ENCODE data around the gene HSP90AB1.

The HSP90AB1 gene

DNA sequence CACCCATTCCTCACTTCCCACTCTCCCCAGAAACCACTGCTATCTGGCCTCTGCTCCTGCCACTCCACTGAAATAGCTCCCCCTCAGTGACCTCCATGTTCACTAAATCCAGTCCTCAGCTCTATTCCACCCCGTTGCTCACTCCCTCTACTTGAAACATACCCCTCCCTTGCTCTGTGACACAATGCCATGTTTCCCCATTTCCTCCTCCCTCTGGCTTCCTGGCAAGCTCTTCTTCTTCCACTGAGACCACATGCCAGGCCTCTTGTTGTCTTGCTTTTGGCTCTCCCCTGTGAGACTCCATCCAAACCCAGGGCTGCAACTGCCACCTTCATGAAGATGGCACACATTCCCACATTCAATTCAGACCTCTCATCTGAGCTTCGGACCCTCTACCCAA, 37.2 kb downstream of the HSP90AB1 start:
- DNase-seq (ENCODE audit: low read depth in 3 of 3, low spot score in 1 of 3) = no peak

DNA sequence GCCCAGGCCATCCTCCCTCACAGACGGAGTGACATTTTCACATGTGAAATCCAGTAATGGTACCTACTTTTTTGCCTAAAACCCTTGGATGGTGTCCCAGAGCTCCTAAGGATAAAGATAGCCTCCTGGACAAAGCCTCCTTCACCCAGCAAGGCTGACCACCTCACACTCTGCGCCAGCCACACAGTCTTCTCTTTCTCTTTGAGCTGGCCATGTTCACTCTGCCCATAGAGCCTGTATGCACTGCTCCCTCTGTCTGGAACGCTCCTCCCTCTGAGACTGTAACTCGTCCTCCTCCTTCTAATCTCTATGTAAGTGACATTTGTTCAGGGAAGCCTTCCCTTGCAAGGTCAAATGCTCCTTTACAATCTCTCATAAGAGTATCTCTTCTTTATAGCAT, 38.0 kb downstream of the HSP90AB1 start:
- no peak for DNase-seq (ENCODE audit: low read depth in 3 of 3, low spot score in 1 of 3)

DNA sequence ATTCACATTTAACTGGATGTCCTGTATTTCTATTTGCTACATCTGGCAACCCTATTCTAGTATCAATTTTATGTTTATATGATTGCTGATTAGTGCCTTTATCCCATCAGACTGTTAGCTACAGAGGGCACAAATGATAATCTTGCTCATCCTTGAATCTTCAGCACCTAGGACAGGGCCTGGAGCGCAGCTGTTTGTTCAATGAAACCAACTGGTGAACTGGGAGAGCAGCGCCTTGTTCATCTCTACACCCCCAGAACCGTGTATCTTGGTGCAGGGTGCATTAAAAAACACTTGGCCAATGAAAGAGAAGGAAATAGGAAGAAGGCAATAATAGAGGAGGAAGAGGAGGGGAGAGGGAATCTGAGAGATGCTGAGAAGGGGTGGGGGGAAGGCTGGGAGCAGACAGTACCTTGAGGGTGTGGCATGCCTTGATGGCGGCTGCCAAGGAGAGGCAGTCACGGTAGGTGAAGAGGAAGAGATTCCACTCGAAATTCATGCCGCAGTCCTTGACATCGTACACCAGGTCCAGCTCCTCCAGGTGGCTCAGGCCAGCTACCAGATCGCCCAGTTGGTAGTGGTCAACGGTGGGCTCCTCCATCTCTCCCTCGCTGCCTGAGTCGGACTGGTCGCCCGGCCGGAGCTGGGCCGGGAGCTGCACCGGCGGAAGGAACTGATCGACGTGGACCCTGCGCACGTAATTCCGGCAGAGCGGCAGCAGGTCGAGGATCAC, 38.8 kb downstream of the HSP90AB1 start:
- no peak for DNase-seq (ENCODE audit: low read depth in 3 of 3, low spot score in 1 of 3)

DNA sequence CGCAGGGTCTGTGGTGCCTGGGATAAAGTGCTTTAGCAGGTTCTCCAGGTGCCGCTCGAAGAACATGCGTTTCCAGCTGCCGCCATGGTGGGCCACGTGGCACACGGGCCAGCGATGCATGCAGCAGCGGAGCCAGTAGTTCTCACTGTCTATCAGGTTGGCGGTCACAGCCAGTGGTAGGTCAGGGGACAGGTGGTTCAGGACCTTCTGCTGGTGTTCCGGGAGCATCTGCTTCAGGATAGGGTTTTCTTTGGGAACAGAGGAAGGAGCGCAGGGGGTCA, 39.3 kb downstream of the HSP90AB1 start:
- DNase-seq (ENCODE audit: low read depth in 3 of 3, low spot score in 1 of 3) = no peak

- DNase-seq (ENCODE audit: low read depth in 3 of 3, low spot score in 1 of 3) = no peak
Observed at GRCh38 chr6:44286747-44287146, 39.8 kb downstream of the HSP90AB1 start.

DNA sequence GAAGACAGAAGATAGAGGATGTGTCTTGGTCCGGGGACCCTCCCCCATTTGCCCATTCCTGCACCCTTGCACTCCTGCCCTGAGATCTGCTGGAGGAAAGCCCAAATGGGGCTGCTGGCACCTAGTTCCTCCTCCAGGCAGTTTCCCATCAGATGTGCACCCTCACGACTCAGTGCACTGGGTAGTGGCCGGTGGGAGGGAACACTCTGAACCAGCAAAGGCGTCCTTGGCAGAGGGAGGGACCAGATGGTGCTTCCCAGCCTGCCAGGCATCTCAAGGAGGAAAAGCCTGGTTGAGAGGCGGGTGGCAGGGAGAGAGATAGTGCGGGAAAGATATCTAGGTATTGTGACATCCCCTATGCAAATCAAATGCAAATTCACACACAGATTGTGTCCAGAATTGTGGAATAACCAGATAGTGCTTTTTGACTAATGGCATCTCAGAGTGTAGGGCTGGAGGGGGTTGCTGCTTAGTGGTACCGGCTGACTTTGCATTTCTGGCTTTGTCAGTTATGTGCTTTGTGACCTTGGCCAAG, 42.9 kb downstream of the HSP90AB1 start:
- no peak for DNase-seq (ENCODE audit: low read depth in 3 of 3, low spot score in 1 of 3)

GRCh38 chr6:44291841-44292240, 44.9 kb downstream of the HSP90AB1 start:
- no peak for DNase-seq (ENCODE audit: low read depth in 3 of 3, low spot score in 1 of 3)

DNA sequence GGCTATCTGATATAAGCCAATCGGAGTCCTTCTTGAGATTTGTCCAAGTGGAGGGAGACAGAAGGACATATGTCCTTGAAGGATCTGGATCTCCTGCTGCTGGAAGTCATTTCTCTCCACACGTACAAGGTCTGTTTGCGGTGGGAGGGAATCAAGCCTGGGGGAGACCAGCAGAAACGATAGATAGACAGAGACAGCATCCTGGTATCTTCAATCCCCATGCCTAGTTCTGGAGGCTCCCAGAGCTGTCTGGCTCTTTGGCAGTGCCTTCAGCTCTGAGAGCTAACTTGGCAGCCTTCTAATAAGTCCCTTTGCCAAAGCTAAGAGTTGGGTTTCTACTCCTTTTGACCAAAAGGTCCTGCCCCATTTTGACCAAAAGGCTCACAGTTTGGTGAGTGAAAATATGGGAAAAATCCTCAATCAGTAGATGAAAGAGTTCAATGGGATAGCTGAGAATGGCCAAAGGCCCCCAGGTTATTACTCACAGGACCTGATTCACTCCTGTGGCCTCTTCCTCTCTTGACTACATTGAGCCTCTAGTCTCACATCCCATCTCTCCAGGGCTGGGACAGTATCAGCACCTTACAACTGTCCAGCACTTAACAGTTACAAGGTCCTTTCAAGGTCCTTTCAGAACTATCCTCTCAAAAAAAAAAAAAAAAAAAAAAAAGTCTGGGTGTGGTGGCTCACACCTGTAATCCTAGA, 45.9 kb downstream of the HSP90AB1 start:
- no peak for DNase-seq (ENCODE audit: low read depth in 3 of 3, low spot score in 1 of 3)

DNA sequence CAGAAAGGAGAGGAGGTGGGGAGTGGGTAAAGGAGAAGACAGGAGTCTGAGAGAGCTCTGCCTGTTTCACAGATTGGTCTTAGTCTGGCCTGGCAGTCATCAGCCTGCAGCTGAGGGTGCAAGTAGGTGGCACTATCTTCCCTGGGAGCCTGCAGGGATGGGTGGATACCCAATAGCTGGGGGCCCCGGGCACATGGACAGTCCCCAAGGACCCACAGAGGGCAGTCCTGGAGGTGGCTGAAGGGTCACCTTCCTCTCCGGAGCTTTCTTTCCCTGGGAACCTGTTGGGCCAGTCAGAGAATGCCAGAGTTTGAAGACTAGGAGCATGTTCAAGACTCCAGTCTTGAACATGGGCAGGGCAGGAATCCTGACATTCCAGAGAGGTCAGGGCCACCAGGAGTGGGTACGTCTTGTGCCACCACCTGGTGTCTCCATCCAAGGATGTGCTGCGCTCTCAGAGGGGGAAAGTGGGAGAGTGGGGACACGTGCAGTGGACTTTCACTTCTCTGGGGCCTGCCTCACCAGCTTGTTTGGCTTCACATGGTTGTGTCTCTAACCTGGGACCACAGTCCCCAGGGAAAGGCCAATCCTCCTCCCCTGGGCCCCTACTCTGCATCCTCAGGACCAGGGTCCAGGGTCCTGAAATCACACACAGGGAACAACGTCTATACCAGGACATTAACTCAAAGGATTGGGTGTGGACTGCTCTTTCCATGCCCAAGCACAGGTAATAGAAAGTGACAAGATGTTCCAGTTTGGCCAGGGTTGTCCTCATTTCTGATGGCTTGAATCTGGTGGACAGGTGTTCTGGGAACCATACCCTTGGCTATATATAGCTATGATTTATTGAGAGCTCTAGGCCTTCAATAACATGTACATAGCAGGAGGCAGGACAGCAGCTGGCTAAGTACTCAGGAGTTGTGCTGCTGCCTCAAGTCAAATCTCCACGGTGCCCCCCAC, 48.2 kb downstream of the HSP90AB1 start:
- no peak for DNase-seq (ENCODE audit: low read depth in 3 of 3, low spot score in 1 of 3)

- peak in 2 of 3 donors; percentile 12 to 37 for DNase-seq (ENCODE audit: low read depth in 3 of 3, low spot score in 1 of 3)
Observed at GRCh38 chr6:44297063-44298038, 50.5 kb downstream of the HSP90AB1 start.

DNA sequence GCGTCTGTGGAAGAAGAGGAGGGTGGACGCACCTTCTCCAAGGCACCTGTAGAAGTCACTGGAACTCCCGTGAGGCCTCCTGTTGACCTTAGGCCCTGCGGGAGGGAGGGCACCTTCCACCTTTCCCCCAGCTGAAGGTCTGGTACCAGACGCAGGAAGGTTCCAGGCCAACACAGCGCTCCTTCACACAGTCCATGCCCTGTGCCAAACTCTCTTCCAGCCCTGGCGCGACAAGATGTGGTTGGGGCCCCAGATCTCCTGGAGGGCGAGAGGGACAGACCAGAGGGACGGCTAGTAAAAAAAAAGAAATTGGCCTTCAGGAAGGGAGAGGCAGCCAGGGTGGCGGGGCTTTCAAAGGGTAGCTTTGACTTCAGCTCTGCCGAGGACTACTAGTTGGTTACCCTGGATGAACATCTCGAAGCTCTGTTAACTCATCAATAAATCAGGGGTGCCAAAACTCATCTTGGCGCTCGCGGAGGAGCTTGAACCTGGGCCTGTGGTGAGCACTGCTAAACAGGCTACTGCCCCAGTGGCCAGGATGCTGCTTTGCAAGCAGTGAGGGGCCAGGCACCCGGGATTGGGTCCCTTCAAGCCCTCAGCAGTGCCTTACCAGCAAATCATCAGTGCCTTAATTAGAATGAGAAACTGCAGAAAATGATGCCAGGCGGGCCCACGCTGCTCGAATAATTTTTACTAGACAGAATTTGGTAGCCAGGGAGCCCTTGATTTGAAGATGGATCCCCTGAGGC, 51.3 kb downstream of the HSP90AB1 start:
- DNase-seq (ENCODE audit: low read depth in 3 of 3, low spot score in 1 of 3) = no peak

DNA sequence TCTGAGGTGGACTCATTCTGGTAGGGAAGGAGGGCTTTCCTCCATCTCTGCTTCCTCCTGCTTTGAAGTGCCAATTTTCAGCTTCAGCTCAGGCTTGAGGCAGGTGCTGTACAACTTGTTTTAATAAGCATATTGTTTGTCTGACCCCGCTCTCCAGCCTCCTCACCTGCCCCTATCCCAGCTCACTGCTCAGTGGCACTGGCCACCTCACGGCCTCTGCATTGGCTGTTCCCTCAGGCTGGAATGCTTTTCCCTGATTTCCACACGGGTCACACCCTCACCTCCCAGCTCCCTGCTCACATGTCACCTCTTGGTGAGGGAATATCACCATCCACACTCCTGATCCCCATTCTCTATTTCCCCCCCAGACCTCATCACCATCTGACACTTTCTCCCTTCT, 52.0 kb downstream of the HSP90AB1 start:
- no peak for DNase-seq (ENCODE audit: low read depth in 3 of 3, low spot score in 1 of 3)

DNA sequence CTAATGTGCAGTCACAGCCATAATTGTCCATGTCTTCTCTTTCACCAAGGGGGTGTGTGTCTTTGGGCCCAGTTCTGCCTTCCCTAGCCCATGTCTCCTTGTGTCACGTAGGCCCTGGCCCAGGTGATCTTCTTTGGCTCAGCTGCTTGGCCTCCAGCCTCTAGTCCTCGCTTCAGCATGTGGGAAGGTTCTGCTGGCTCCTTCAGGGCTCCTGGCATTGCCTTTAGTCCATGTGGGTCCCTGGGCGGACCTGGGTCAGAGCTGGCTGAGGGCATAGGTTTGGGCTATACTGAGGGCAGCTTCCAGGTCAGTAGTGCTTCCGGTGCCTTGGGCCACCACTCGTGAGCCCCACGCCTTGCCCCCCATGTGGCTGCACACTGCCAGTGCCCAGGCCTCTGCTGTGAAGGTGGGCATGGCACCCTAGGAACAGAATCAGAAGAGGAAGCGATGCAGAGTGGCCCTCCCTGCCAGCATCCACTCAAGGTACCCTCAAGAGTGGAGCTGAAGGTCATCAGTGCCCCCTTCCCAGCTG, 53.5 kb downstream of the HSP90AB1 start:
- DNase-seq (ENCODE audit: low read depth in 3 of 3, low spot score in 1 of 3) = no peak

- DNase-seq (ENCODE audit: low read depth in 3 of 3, low spot score in 1 of 3) = no peak
Observed at GRCh38 chr6:44301106-44301505, 54.2 kb downstream of the HSP90AB1 start.

DNA sequence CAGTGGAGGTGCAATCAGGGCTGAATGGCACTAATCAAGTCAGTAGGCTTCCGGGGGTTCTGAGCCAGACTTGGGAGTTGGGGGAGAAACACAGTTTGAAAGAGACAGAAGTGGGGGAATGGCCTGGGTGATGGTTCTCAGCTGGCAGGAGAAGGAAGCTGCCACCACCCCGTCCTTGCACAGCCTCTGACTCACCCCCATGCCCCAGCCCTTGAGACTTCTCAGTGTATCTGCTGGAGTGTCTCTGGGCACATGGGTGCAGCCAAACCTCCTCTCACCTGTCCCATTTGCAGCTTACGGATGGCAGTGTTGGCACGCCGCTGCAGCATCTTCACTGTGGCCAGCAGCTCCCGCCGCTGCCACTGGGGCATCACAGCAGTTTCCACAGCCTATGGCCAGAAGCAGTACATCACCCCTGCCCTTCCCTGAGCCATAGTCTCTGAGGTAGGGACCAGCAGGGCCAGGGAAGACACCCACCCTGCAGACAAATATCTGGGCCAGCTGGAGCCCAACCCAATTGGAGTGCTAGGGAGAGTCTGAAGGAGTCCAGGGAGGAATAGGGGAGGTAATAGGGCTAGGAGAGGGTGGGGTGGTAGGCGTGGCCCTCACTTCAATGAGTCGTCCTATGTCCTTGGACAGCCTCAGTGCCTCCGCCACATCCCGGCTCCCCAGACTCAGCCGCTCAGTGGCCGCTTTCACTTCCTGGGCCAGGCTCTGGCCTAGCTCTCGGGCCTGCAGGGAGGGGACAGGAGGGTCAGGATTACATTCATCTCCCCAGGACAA, 55.1 kb downstream of the HSP90AB1 start:
- DNase-seq (ENCODE audit: low read depth in 3 of 3, low spot score in 1 of 3) = no peak

DNA sequence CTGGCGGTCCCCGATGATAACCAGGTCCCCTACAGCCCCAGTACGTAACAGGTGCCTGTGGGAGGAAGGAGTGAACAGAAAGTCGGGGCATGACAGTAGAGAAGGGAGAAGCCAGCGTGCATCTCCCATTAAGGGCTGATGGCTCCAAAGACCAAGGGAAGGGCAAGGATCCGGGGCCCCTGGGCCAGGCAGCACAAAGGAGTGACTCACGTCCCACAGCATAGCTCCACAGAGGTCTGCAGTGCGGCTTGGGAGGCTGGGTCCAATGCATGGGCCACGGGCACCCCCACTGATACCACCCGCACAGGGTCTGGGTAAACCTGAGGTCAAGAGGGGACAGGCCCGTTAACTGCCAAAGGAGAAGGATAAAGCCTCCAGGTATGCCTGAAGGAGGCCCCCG, 56.0 kb downstream of the HSP90AB1 start:
- DNase-seq (ENCODE audit: low read depth in 3 of 3, low spot score in 1 of 3) = no peak

All from stimulated activated CD4-positive, alpha-beta T cell treated with anti-CD3 and anti-CD28 coated beads, TNF-alpha, amount 100 ng/mL, for 1 hour (primary cell).